Fibroblast of skin of abdomen (primary cell): Measurements from ENCODE around the gene GPALPP1. TPM values are rescaled to one million over a fixed set of nuclear protein-coding genes. Genes with fewer than 3 reads are reported as not detected.
A peak's percentile ranks its signal among the peaks of the same experiment; 100 is the strongest.
"Not testable (repeated sequence)": the region's sequence is repeated elsewhere in the genome, so short reads cannot be mapped to it uniquely, and the experiment has no call there.

Source experiments
- DNase-seq: peaks from one replicate; pipeline ENCODE4 v3.0.0-alpha.2; 2013
- polyA plus RNA-seq, 2 experiments: library from polyadenylated mRNA; unstranded; fragments of 120-200 nt; gene quantifications; one replicate each; pipeline ENCODE4 v1.2.1, GENCODE V29; 2013; ENCODE audit not compliant: insufficient read length in 2 of 2

Gene GPALPP1
- 22.8 TPM for polyA plus RNA-seq (2013, experiment 1 of 2; ENCODE audit: insufficient read length)
- 22.7 TPM for polyA plus RNA-seq (2013, experiment 2 of 2; ENCODE audit: insufficient read length)

- peak; percentile 94 for DNase-seq
These were observed at the start of gene GPALPP1, which contains the start of gene NUFIP1 for GRCh38 chr13:44989071-44989889. TSS of gene GPALPP1 (plus strand) at chr13:44989538. CDS start at chr13:44989655, 117 bp downstream. TSS of gene NUFIP1 (minus strand) at chr13:44989471. CDS start at chr13:44989436, 35 bp downstream.

GRCh38 chr13:44943411-44943810 lies 45.9 kb upstream of the GPALPP1 start:
- DNase-seq = not testable (repeated sequence)

GRCh38 chr13:44951184-44951583 lies 38.2 kb upstream of the GPALPP1 start:
- DNase-seq = peak; percentile 48

GRCh38 chr13:44952671-44953070 lies 36.7 kb upstream of the GPALPP1 start:
- no peak for DNase-seq

- DNase-seq = no peak
These were observed 35.1 kb upstream of the GPALPP1 start for GRCh38 chr13:44954224-44954623.

GRCh38 chr13:44955406-44955805 lies 33.9 kb upstream of the GPALPP1 start:
- no peak for DNase-seq

GRCh38 chr13:44961997-44962396 lies 27.3 kb upstream of the GPALPP1 start:
- no peak for DNase-seq

GRCh38 chr13:44967704-44968433 lies 21.5 kb upstream of the GPALPP1 start:
- peak; percentile 20 for DNase-seq

GRCh38 chr13:44968434-44968815 lies 20.9 kb upstream of the GPALPP1 start:
- DNase-seq = no peak

- DNase-seq = peak; percentile 58
These were observed 19.5 kb upstream of the GPALPP1 start for GRCh38 chr13:44969551-44970484.

- DNase-seq = peak; percentile 14
These were observed 17.4 kb upstream of the GPALPP1 start for GRCh38 chr13:44971656-44972595.

GRCh38 chr13:44972956-44973581 lies 16.3 kb upstream of the GPALPP1 start:
- peak; percentile 28 for DNase-seq

- DNase-seq = peak; percentile 60
These were observed 15.1 kb upstream of the GPALPP1 start for GRCh38 chr13:44974056-44974793.

- DNase-seq = no peak
These were observed 13.1 kb upstream of the GPALPP1 start for GRCh38 chr13:44976196-44976595.

- DNase-seq = no peak
These were observed 12.3 kb upstream of the GPALPP1 start for GRCh38 chr13:44976949-44977583.

- DNase-seq = no peak
These were observed 11.0 kb upstream of the GPALPP1 start for GRCh38 chr13:44978328-44978727.

- no peak for DNase-seq
These were observed 603 bp downstream of the GPALPP1 start for GRCh38 chr13:44989941-44990340.

GRCh38 chr13:45003417-45003816 lies 14.1 kb downstream of the GPALPP1 start:
- DNase-seq = no peak

GRCh38 chr13:45004096-45004495 lies 14.8 kb downstream of the GPALPP1 start:
- no peak for DNase-seq
